ENCODE measurements around the gene CDC42BPA.
"Not testable (repeated sequence)": the region's sequence is repeated elsewhere in the genome, so short reads cannot be mapped to it uniquely, and the experiment has no call there.

DNA sequence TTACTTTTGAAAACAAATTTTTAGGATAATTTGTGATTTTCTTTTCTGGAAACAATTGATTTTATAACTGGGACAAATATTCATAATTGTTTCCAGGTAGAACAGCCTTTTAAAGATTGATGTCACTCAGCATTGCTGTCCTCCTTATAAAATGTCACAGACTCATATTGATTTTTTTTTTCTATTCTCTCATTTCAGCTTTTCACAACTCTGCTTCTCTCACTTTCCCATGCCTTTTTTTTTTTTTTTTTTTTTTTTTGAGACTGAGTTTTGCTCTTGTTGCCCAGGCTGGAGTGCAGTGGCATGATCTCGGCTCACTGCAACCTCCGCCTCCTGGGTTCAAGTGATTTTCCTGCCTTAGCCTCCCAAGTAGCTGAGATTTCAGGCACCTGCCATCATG is 33.9 kb upstream of the CDC42BPA start:
- TF ChIP-seq, protein P1, sequence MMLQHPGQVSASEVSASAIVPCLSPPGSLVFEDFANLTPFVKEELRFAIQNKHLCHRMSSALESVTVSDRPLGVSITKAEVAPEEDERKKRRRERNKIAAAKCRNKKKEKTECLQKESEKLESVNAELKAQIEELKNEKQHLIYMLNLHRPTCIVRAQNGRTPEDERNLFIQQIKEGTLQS (IDR thresholded peaks at IDR 0.05; ENCODE audit: insufficient read depth, low read depth, low read length) = not testable (repeated sequence)
- TF ChIP-seq, protein P2, sequence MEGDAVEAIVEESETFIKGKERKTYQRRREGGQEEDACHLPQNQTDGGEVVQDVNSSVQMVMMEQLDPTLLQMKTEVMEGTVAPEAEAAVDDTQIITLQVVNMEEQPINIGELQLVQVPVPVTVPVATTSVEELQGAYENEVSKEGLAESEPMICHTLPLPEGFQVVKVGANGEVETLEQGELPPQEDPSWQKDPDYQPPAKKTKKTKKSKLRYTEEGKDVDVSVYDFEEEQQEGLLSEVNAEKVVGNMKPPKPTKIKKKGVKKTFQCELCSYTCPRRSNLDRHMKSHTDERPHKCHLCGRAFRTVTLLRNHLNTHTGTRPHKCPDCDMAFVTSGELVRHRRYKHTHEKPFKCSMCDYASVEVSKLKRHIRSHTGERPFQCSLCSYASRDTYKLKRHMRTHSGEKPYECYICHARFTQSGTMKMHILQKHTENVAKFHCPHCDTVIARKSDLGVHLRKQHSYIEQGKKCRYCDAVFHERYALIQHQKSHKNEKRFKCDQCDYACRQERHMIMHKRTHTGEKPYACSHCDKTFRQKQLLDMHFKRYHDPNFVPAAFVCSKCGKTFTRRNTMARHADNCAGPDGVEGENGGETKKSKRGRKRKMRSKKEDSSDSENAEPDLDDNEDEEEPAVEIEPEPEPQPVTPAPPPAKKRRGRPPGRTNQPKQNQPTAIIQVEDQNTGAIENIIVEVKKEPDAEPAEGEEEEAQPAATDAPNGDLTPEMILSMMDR (IDR thresholded peaks at IDR 0.05; ENCODE audit: control extremely low read depth in 1 of 3, insufficient read depth in 1 of 3, low read depth in 1 of 3, low read length in 3 of 3) = not testable (repeated sequence)
- not testable (repeated sequence) for TF ChIP-seq CREB1 (IDR thresholded peaks at IDR 0.05); KDM1A (IDR thresholded peaks at IDR 0.05; ENCODE audit: borderline replicate concordance, low read length); CHD2 (IDR thresholded peaks at IDR 0.05; ENCODE audit: low read length); SP1 (IDR thresholded peaks at IDR 0.05; ENCODE audit: low read depth, low read length); TAF1 (IDR thresholded peaks at IDR 0.05; ENCODE audit: low read depth, low read length); RAD21 (IDR thresholded peaks at IDR 0.05 in 1 of 2, conservative IDR thresholded peaks at IDR 0.05 in 1 of 2; ENCODE audit: low read depth in 2 of 2, low read length in 2 of 2); TCF12 (IDR thresholded peaks at IDR 0.05; ENCODE audit: low read depth, low read length); CBX5 (IDR thresholded peaks at IDR 0.05; ENCODE audit: low read depth, low read length); MAFK (IDR thresholded peaks at IDR 0.05; ENCODE audit: low read depth, low read length); RFX5 (IDR thresholded peaks at IDR 0.05; ENCODE audit: borderline replicate concordance, low read depth, low read length)
- TF ChIP-seq, protein P3, sequence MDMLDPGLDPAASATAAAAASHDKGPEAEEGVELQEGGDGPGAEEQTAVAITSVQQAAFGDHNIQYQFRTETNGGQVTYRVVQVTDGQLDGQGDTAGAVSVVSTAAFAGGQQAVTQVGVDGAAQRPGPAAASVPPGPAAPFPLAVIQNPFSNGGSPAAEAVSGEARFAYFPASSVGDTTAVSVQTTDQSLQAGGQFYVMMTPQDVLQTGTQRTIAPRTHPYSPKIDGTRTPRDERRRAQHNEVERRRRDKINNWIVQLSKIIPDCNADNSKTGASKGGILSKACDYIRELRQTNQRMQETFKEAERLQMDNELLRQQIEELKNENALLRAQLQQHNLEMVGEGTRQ (IDR thresholded peaks at IDR 0.05; ENCODE audit: low read length) = not testable (repeated sequence)
- TF ChIP-seq, protein P4, sequence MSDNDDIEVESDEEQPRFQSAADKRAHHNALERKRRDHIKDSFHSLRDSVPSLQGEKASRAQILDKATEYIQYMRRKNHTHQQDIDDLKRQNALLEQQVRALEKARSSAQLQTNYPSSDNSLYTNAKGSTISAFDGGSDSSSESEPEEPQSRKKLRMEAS (IDR thresholded peaks at IDR 0.05) = not testable (repeated sequence)

Data from H1 (cell line).